Chondrocyte (in vitro differentiated cells): Measurements from ENCODE around the gene ACSF3. TPM values are rescaled to one million over a fixed set of nuclear protein-coding genes. Genes with fewer than 3 reads are reported as not detected.
A peak's percentile ranks its signal among the peaks of the same experiment; 100 is the strongest.

Experiments used
- DNase-seq: peaks from one replicate; pipeline ENCODE4 v3.0.0; 2021; ENCODE audit warnings: mixed read lengths, low spot score
- H3K27ac Mint-ChIP-seq: one replicate; pipeline ENCODE4 v1.8.0; 2021; ENCODE audit warnings: mild to moderate bottlenecking, moderate library complexity, mixed read lengths; ENCODE audit not compliant: unreplicated experiment
- H3K27me3 Mint-ChIP-seq: 2 replicates; pipeline ENCODE4 v1.8.0; 2021; ENCODE audit warnings: low read depth, mixed read lengths
- H3K36me3 Mint-ChIP-seq: 2 replicates; pipeline ENCODE4 v1.8.0; 2021; ENCODE audit warnings: low read depth, mixed read lengths
- H3K4me1 Mint-ChIP-seq: 2 replicates; pipeline ENCODE4 v1.8.0; 2021; ENCODE audit warnings: low read depth, mild to moderate bottlenecking, mixed read lengths
- H3K4me3 Mint-ChIP-seq: one replicate; pipeline ENCODE4 v1.8.0; 2021; ENCODE audit warnings: mild to moderate bottlenecking, moderate library complexity, mixed read lengths; ENCODE audit not compliant: unreplicated experiment
- H3K9me3 Mint-ChIP-seq: 2 replicates; pipeline ENCODE4 v1.8.0; 2021; ENCODE audit warnings: low read depth, mixed read lengths
- total RNA-seq: library from RNA; stranded (reverse); gene quantifications from 3 replicates; pipeline ENCODE4 v1.2.1, GENCODE V29; 2021
- TF ChIP-seq, protein P1 (sequence below): fragments of 200-600 bp; sonication (generic); IDR thresholded peaks from 2 replicates; pipeline ENCODE4 v1.5.0; 2021; ENCODE audit warnings: antibody characterized with exemption, mild to moderate bottlenecking, moderate library complexity

ACSF3 gene
- total RNA-seq, 1 donor from 2014 or later, result 19.5 TPM

DNA sequence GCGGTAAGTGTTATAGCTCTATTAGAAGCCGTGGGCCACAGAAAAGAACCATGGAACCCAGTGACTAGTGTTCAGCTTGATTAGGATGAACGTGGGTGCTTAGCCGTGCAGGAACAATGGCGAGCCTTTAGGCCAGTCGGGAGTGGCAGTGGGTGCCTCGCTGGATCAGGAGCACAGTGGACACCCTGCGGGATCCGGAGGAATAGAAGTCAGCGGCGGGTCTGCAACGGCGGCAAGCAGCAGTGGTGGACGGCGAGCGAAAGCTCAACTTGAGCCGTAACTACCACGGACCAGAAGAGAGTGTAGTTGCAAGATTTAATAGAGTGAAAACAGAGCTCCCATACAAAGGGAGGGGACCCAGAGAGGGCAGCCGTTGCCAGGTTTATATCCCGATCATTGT, 40.6 kb downstream of the ACSF3 start:
- peak; percentile 71 for DNase-seq
- Mint-ChIP-seq H3K4me1 (no peaks in the 10 kb centered on the region), H3K27ac (no peak overlapping the region), H3K36me3 (peaks cover 26% of the 10 kb centered on the region), H3K4me3 (no peak overlapping the region), H3K27me3 (no peaks in the 10 kb centered on the region), H3K9me3 (peaks cover 13% of the 10 kb centered on the region)
- TF ChIP-seq, protein P1, sequence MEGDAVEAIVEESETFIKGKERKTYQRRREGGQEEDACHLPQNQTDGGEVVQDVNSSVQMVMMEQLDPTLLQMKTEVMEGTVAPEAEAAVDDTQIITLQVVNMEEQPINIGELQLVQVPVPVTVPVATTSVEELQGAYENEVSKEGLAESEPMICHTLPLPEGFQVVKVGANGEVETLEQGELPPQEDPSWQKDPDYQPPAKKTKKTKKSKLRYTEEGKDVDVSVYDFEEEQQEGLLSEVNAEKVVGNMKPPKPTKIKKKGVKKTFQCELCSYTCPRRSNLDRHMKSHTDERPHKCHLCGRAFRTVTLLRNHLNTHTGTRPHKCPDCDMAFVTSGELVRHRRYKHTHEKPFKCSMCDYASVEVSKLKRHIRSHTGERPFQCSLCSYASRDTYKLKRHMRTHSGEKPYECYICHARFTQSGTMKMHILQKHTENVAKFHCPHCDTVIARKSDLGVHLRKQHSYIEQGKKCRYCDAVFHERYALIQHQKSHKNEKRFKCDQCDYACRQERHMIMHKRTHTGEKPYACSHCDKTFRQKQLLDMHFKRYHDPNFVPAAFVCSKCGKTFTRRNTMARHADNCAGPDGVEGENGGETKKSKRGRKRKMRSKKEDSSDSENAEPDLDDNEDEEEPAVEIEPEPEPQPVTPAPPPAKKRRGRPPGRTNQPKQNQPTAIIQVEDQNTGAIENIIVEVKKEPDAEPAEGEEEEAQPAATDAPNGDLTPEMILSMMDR, result no peak

DNA sequence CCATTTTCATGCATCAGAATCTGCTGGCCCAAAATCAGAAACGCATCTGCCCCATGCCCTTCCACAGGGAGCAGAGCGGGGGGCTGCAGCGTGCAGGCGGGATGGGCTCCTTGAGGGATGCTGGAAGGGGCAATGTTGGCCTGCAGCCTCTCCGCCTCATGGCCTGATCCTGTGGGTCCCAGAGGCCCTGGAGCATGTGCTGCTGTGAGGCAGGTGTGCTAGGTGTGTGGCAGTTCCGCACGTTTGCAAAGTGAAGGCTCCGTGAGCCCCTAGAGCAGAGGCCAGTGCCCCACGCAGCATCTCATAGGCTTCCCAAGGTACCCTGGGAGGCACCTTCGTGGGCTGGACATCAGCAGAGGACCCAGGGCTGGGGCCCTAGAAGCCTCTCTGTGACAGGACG, 41.5 kb downstream of the ACSF3 start:
- TF ChIP-seq, protein P1, result no peak
- DNase-seq, result peak; percentile 52
- Mint-ChIP-seq H3K27ac (no peak overlapping the region), H3K9me3 (peaks cover 5% of the 10 kb centered on the region), H3K4me3 (no peak overlapping the region), H3K27me3 (no peaks in the 10 kb centered on the region), H3K4me1 (no peaks in the 10 kb centered on the region), H3K36me3 (peaks cover 19% of the 10 kb centered on the region)

DNA sequence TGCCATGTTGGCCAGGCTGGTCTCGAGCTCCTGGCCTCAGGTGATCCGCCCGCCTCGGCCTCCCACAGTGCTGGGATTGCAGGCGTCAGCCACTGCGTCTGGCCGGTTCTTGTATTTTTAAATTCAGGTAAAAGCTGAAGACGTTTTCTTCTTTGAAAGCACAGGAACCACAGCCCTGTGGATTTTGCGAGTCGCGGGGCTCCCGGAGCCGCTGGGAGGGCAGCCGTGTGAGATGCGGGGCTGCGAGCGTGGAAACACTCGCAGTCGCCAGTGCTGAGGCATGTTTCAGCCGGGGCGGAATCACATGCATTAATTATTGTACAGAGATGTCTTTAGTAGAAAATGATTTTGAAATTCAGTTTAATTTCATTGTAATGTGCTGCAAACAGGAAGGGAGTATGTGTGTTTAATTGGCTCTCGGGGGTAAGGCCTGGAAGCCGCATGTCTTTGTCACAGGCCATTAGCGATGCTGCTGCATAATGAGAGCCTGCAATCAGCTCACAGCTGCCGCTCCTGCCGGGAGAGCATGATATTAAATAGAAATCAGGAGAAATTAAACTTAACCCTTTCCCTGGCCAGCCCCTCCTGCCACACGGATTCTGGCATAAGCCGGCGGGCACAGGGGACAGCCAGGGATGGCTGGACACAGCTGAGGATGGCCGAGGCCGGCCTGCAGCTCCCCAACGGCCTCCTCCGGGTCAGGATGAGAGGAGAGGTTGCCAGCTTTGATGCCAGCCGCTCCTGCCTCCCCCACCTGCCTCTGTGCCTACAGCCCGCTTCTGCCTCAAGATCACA, 42.5 kb downstream of the ACSF3 start:
- Mint-ChIP-seq H3K27ac (no peak overlapping the region), H3K36me3 (peaks cover 19% of the 10 kb centered on the region), H3K9me3 (no peaks in the 10 kb centered on the region), H3K4me3 (no peak overlapping the region), H3K27me3 (no peaks in the 10 kb centered on the region), H3K4me1 (no peaks in the 10 kb centered on the region)
- TF ChIP-seq, protein P1, result no peak
- DNase-seq, result peak; percentile 77

DNA sequence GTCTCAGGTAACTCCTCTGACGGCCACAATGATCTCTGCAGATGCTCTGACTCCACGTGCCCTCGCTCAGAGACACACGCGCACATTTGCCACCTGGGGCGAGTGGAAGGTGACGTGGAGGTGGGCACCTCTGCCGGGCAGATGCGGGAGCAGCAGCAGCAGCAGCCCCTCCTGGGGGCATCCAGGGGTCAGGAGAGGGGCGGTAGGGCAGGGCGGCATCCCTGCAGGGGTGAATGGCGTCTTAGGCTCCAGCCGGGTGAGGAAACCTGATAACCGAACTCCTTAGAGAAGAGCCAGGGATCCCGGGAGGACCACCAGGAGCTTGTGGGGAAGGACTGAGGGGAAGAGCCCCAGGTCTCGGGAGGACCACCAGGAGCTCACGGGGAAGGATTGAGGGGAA, 43.3 kb downstream of the ACSF3 start:
- Mint-ChIP-seq H3K36me3 (peaks cover 16% of the 10 kb centered on the region), H3K27me3 (no peaks in the 10 kb centered on the region), H3K9me3 (no peaks in the 10 kb centered on the region), H3K27ac (no peak overlapping the region), H3K4me1 (no peaks in the 10 kb centered on the region), H3K4me3 (no peak overlapping the region)
- TF ChIP-seq, protein P1, result no peak
- peak; percentile 76 for DNase-seq

DNA sequence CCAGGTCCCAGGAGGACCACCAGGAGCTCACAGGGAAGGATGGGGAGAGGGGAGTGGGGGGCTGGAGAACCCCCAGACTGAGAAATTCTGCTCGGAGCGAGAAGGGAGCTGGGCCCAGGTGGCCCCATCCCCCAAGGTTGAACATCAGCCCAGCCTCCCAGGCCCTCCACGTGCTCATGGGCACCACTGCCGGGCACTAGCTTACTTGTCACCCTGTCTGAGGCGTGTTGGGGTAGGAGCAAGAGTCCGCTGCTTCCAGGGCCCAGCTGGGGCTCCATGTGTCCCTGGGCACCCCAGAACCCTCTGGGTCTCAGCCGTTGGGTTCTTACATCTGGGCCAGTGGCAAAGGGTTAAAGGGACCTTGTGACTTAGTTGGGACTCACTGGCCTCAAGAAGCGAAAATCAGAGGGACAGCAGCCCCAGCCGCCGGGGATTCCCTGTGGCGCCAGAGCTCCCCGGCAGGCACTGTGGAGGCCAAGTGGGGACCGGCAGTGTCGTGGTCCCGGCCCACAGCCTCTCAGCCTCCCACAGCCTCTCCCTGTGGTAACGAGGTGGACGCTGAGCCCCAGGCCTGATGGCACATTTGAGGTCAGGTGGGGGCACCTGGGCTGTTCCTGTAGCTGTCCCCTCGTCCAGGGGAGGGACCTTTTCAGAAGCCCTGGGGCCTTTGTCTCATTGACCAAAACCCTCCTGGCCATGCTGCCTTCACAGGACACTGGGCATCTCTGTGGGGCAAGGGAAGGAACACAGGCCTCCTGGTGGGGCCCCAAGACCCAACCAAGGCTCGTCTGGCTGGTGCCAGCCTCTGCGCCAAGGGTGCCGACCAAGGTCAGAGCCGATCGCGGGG, 44.2 kb downstream of the ACSF3 start:
- Mint-ChIP-seq H3K27ac (no peak overlapping the region), H3K4me3 (no peak overlapping the region), H3K27me3 (no peaks in the 10 kb centered on the region), H3K4me1 (no peaks in the 10 kb centered on the region), H3K9me3 (no peaks in the 10 kb centered on the region), H3K36me3 (peaks cover 16% of the 10 kb centered on the region)
- TF ChIP-seq, protein P1, result no peak
- DNase-seq, result peak; percentile 76
